DOHH2 (cell line): ENCODE measurements around the gene CFAP46.

Experiments
- H3F3A ChIP-seq: fragments of 200-600 bp; sonication (generic), shearing (Covaris generic); 2 replicates; pipeline ENCODE4 v1.6.0; 2016; ENCODE audit warnings: antibody characterized with exemption, mild to moderate bottlenecking; ENCODE audit not compliant: control insufficient read depth, insufficient read depth
- H3K27ac ChIP-seq: fragments of 200-600 bp; sonication (generic); 2 replicates; pipeline ENCODE4 v1.5.1; 2014; ENCODE audit warnings: low read depth, mild to moderate bottlenecking, low read length, moderate library complexity
- H3K27me3 ChIP-seq: fragments of 200-600 bp; sonication (generic); 2 replicates; pipeline ENCODE4 v1.6.1; 2014; ENCODE audit warnings: mild to moderate bottlenecking, low read length, mixed read lengths; ENCODE audit not compliant: control insufficient read depth
- H3K36me3 ChIP-seq: fragments of 200-600 bp; sonication (generic); 2 replicates; pipeline ENCODE4 v1.6.1; 2014; ENCODE audit warnings: mild to moderate bottlenecking, low read length, moderate library complexity, mixed read lengths; ENCODE audit not compliant: control insufficient read depth
- H3K4me1 ChIP-seq: fragments of 200-600 bp; sonication (generic); 2 replicates; pipeline ENCODE4 v1.6.1; 2014; ENCODE audit warnings: mild to moderate bottlenecking, low read length, mixed read lengths; ENCODE audit not compliant: control insufficient read depth
- H3K4me2 ChIP-seq: fragments of 200-600 bp; sonication (generic); 2 replicates; pipeline ENCODE4 v1.6.0; 2014; ENCODE audit warnings: mild to moderate bottlenecking, low read length, moderate library complexity
- H3K4me3 ChIP-seq: fragments of 200-600 bp; sonication (generic); 2 replicates; pipeline ENCODE4 v1.5.1; 2014; ENCODE audit warnings: mild to moderate bottlenecking, low read length, mixed read lengths
- H3K79me2 ChIP-seq: fragments of 200-600 bp; sonication (generic); 2 replicates; pipeline ENCODE4 v1.6.1; 2014; ENCODE audit warnings: mild to moderate bottlenecking, low read length, mixed read lengths; ENCODE audit not compliant: control insufficient read depth
- H3K9me2 ChIP-seq: fragments of 200-600 bp; sonication (generic); replicated peaks from 2 replicates; pipeline ENCODE4 v1.6.1; 2014; ENCODE audit warnings: mild to moderate bottlenecking, low read length, mixed read lengths; ENCODE audit not compliant: control insufficient read depth
- H3K9me3 ChIP-seq: fragments of 200-600 bp; sonication (generic); 2 replicates; pipeline ENCODE4 v1.6.1; 2014; ENCODE audit warnings: antibody characterized with exemption, low read length, mixed read lengths; ENCODE audit not compliant: control insufficient read depth, insufficient read depth
- H4K20me1 ChIP-seq: fragments of 200-600 bp; sonication (generic); 2 replicates; pipeline ENCODE4 v1.6.0; 2014; ENCODE audit warnings: low read depth, mild to moderate bottlenecking, antibody characterized with exemption, low read length, moderate library complexity; ENCODE audit not compliant: control insufficient read depth, insufficient read depth
- CTCF ChIP-seq: fragments of 200-600 bp; sonication (generic); IDR thresholded peaks from one replicate; pipeline ENCODE4 v1.5.1; 2014; ENCODE audit warnings: antibody characterized with exemption, mild to moderate bottlenecking, low read depth, low read length; ENCODE audit not compliant: poor library complexity, severe bottlenecking
- EZH2phosphoT487 ChIP-seq: fragments of 200-600 bp; sonication (generic); IDR thresholded peaks from 2 replicates; pipeline ENCODE4 v1.6.1; 2017; ENCODE audit warnings: borderline replicate concordance, mild to moderate bottlenecking, antibody characterized with exemption, low read length, moderate library complexity, mixed read lengths

The CFAP46 gene

DNA sequence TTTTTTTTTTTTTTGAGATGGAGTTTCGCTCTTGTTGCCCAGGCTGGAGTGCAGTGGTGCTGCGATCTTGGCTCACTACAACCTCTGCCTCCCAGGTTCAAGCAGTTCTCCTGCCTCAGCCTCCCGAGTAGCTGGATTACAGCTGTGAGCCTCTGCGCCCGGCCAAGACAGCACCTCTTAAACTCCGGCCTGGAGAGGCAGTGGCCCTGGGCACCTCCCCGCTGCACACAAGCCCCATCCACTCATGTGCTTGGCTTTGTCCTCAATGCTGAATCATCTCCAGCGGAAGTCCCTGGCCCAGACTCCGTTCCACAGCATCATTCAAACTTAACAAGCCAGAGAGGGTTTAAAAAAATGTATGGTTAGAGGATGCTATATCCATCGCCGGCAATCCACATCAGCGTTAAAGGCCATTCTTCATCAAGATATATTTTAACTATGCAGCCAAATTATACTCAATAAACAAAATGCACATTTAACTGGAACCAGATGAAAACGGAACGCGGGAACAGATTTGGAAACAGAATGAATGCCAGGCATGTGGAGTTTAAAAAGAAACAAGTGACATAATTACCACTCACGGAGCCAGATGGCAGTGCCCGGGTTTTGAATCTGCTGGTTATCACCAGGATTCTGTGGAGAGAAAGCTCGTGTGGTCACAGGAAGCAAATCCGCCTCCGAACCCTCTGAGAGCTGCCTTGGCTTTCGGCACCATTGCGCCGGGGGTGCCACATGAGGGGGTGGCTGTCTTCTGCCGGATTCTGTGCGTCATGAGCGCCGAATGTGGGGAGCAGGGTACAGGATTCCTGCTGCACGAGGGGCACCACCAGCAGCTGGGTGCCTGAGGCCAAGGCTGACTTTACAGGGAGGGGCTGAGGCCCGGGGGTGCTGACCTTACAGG, 45.6 kb upstream of the CFAP46 start:
- no peaks in the 10 kb centered on the region for H3K27me3 ChIP-seq
- H3K79me2 ChIP-seq = no peaks in the 10 kb centered on the region
- H3K27ac ChIP-seq = no peak overlapping the region
- no peaks in the 10 kb centered on the region for H4K20me1 ChIP-seq
- no peaks in the 10 kb centered on the region for H3K4me1 ChIP-seq
- no peak overlapping the region for H3K4me2 ChIP-seq
- no peaks in the 10 kb centered on the region for H3K36me3 ChIP-seq
- H3F3A ChIP-seq = no peaks in the 10 kb centered on the region
- no peak for TF ChIP-seq CTCF
- TF ChIP-seq EZH2phosphoT487 = no peak
- no peak overlapping the region for H3K4me3 ChIP-seq
- no peaks in the 10 kb centered on the region for H3K9me2 ChIP-seq
- no peaks in the 10 kb centered on the region; the same call in none of the 2 replicates for H3K9me3 ChIP-seq

DNA sequence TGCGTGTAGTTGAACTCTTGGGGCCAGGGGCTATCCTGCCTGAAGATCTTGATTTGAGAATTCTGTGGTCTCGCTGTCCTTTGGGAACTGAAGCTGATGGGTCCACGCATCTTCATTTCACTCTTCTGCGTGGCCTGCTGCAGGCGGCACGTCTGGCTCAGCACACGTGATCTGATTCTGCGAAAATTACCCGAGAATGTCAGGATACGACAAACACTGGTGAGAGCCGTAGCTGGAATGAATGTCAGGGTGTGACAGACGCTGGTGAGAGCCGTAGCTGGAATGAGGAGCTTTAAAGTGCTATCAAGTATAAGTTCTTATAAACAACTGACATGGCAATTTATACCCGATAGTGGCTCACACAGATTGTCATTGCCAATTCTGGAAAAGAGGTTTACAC, 44.6 kb upstream of the CFAP46 start:
- H3K27ac ChIP-seq = no peak overlapping the region
- no peaks in the 10 kb centered on the region for H3K9me2 ChIP-seq
- no peak overlapping the region for H3K4me3 ChIP-seq
- no peaks in the 10 kb centered on the region for H3K4me1 ChIP-seq
- H3K79me2 ChIP-seq = no peaks in the 10 kb centered on the region
- no peaks in the 10 kb centered on the region for H3K27me3 ChIP-seq
- no peaks in the 10 kb centered on the region; the same call in none of the 2 replicates for H3K9me3 ChIP-seq
- H3K4me2 ChIP-seq = no peak overlapping the region
- H3K36me3 ChIP-seq = no peaks in the 10 kb centered on the region
- no peaks in the 10 kb centered on the region for H4K20me1 ChIP-seq
- TF ChIP-seq CTCF (no peak), EZH2phosphoT487 (no peak)
- H3F3A ChIP-seq = no peaks in the 10 kb centered on the region

GRCh38 chr10:132986576-132986975, 44.2 kb upstream of the CFAP46 start:
- Histone ChIP-seq H3K79me2 (no peaks in the 10 kb centered on the region), H3K4me1 (no peaks in the 10 kb centered on the region), H3K27ac (no peak overlapping the region), H3K9me2 (no peaks in the 10 kb centered on the region), H3K4me3 (no peak overlapping the region), H4K20me1 (no peaks in the 10 kb centered on the region), H3K27me3 (no peaks in the 10 kb centered on the region), H3K4me2 (no peak overlapping the region), H3F3A (no peaks in the 10 kb centered on the region), H3K9me3 (no peaks in the 10 kb centered on the region; the same call in none of the 2 replicates), H3K36me3 (no peaks in the 10 kb centered on the region)
- no peak for TF ChIP-seq EZH2phosphoT487

DNA sequence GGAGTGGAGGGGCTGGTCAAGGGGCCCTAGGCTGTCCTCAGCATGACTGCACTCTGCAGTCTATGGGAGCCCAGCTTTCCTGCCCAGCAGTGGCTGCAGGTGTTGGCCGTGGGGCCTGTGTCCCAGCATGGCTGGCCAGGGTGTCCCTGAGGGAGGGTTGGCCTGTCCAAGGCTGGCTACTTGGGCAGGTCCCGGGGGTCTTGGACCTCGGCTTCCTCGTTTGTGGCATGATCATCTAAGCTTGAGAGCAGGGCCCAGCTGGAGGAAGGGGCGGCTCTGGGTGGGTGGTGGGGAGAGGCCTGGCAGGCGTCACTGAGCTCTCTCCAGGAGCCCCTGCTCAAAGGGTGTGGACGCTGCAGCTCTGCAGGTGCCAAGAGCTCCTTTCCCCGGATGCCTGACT, 43.7 kb upstream of the CFAP46 start:
- H3K36me3 ChIP-seq = no peaks in the 10 kb centered on the region
- no peak overlapping the region for H3K27ac ChIP-seq
- TF ChIP-seq EZH2phosphoT487 (no peak), CTCF (no peak)
- no peak overlapping the region for H3K4me2 ChIP-seq
- H3K27me3 ChIP-seq = no peaks in the 10 kb centered on the region
- H4K20me1 ChIP-seq = no peaks in the 10 kb centered on the region
- no peak overlapping the region for H3K4me3 ChIP-seq
- H3F3A ChIP-seq = no peaks in the 10 kb centered on the region
- no peaks in the 10 kb centered on the region for H3K4me1 ChIP-seq
- H3K9me3 ChIP-seq = no peaks in the 10 kb centered on the region; the same call in 1 of the 2 replicates
- no peaks in the 10 kb centered on the region for H3K9me2 ChIP-seq
- H3K79me2 ChIP-seq = no peaks in the 10 kb centered on the region
